ES-I3 (cell line): Measurements from ENCODE around the gene ZNF333.
"Not testable (repeated sequence)": the region's sequence is repeated elsewhere in the genome, so short reads cannot be mapped to it uniquely, and the experiment has no call there.

Experiments used
- H3K36me3 ChIP-seq: 2 replicates; pipeline ENCODE4 v1.6.1; 2013; ENCODE audit warnings: mild to moderate bottlenecking, low read length, control low read depth, moderate library complexity; ENCODE audit not compliant: insufficient read depth
- H3K4me1 ChIP-seq: 2 replicates; pipeline ENCODE4 v1.6.1; 2013; ENCODE audit warnings: mild to moderate bottlenecking, control low read depth, low read length; ENCODE audit not compliant: insufficient read depth
- H3K9ac ChIP-seq: 2 replicates; pipeline ENCODE4 v1.6.1; 2013; ENCODE audit warnings: low read depth, mild to moderate bottlenecking, low read length, moderate library complexity
- H3K9me3 ChIP-seq: 2 replicates; pipeline ENCODE4 v1.6.1; 2013; ENCODE audit warnings: mild to moderate bottlenecking, low read length, moderate library complexity; ENCODE audit not compliant: control insufficient read depth, insufficient read depth

ZNF333 gene

GRCh38 chr19:14728595-14728994 lies 38.7 kb downstream of the ZNF333 start:
- Histone ChIP-seq H3K9ac (no peak overlapping the region), H3K36me3 (no peaks in the 10 kb centered on the region), H3K9me3 (peaks cover 9% of the 10 kb centered on the region; the same call in 1 of the 2 replicates), H3K4me1 (no peaks in the 10 kb centered on the region)

GRCh38 chr19:14731200-14731599 lies 41.4 kb downstream of the ZNF333 start:
- peaks cover 7% of the 10 kb centered on the region; the same call in 1 of the 2 replicates for H3K9me3 ChIP-seq
- H3K9ac ChIP-seq = no peak overlapping the region
- H3K36me3 ChIP-seq = no peaks in the 10 kb centered on the region
- H3K4me1 ChIP-seq = no peaks in the 10 kb centered on the region

DNA sequence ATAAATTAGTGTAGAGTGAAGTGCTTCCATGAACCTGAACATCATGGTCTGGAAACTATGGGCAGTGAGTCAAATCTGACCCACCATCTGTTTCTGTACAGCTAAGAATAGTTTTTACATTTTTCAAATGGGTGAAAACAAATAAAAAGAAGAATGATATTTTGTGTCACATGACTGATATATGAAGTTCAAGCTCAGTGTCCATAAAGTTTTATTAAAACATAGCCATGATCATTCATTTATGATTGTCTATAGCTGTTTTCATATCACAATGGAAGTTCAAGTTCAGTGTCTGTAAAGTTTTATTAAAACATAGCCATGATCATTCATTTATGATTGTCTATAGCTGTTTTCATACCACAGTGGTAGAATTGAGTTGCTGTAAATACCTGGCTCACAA lies 42.7 kb downstream of the ZNF333 start:
- Histone ChIP-seq H3K9me3 (peaks cover 2% of the 10 kb centered on the region; the same call in 1 of the 2 replicates), H3K4me1 (no peaks in the 10 kb centered on the region), H3K9ac (no peak overlapping the region), H3K36me3 (no peaks in the 10 kb centered on the region)

DNA sequence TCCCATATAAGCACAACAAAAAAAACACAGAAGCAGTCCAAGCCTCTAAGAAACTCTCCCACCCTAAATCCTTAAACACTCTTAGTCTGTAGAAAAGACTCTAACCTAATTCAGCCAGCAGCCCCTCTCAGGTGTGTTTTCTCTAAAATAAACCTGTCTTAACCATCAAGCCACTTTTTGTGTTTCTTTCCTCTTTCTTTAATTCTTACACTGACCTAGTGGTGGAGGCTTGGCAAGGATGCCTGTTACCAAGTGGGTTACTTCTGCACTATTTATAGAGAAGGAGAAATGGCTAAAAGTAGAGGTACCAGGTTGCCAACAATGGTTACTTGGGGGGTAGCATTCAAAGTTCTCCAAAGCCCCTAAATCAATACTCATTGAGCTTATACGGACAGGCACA lies 43.7 kb downstream of the ZNF333 start:
- Histone ChIP-seq H3K36me3 (no peaks in the 10 kb centered on the region), H3K9me3 (no peaks in the 10 kb centered on the region; the same call in 1 of the 2 replicates), H3K9ac (no peak overlapping the region), H3K4me1 (no peaks in the 10 kb centered on the region)

GRCh38 chr19:14735915-14736314 lies 46.1 kb downstream of the ZNF333 start:
- Histone ChIP-seq H3K9ac (no peak overlapping the region), H3K4me1 (no peaks in the 10 kb centered on the region), H3K36me3 (no peaks in the 10 kb centered on the region), H3K9me3 (no peaks in the 10 kb centered on the region; the same call in 1 of the 2 replicates)

DNA sequence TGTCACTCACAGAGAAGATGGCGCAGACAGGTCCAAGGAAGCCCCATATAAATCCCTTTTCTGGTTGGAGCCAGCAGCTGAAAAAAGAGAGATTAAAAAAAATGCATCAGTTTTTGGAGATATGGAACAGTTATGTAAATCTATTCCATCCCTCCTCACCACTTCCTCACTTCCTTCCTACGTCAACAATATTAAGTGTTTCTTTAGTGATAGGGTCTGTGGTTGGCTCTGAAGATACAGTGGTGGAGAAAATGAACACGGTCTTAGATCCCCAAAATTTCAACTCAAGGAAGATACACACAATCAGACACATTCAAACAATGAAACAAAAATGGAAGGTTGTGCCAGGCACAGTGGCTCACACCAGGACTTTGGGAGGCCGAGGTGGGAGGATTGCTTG lies 57.0 kb downstream of the ZNF333 start:
- no peaks in the 10 kb centered on the region; the same call in 1 of the 2 replicates for H3K36me3 ChIP-seq
- H3K4me1 ChIP-seq = no peaks in the 10 kb centered on the region
- H3K9ac ChIP-seq = no peak overlapping the region
- peaks cover 2% of the 10 kb centered on the region; the same call in 1 of the 2 replicates for H3K9me3 ChIP-seq

DNA sequence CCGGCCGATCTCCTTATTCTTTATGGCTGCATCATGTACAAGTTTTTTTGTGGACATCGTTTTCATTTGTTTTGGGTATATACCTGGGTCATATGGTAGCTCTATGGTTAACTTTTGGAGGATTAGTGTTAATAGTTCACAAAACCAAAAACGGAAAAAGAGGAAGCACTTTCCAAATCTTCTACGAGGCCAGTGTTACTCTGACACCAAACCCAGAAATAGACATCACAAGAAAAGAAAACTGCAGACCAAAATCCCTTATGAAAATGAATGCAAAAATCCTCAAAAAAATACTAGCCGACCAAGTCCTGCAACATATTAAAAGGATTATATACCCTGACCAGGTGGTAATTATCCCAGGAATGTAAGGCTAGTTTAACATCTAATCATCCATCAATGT lies 58.8 kb downstream of the ZNF333 start:
- Histone ChIP-seq H3K9ac (no peak overlapping the region), H3K36me3 (no peaks in the 10 kb centered on the region), H3K4me1 (no peaks in the 10 kb centered on the region), H3K9me3 (no peaks in the 10 kb centered on the region)

DNA sequence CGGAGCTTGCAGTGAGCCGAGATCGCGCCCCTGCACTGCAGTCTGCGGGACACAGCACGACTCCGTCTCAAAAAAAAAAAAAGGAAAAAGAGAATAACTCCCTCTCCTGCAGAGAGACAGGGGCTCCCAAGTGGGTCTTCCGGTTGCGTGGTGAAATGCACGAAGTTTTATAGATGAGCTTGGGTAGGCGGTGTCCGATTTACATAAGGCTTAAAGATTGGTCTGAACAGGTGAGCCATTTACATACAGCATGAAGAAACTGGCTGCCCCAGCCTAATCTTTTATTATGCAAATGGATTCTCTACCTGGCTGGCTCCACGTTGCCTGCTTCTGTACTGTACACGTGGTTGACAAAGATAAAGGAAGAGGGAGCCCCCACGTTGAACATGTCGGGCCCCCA lies 69.0 kb downstream of the ZNF333 start:
- Histone ChIP-seq H3K4me1 (no peaks in the 10 kb centered on the region), H3K9me3 (no peaks in the 10 kb centered on the region), H3K9ac (peak overlapping the region; percentile 70), H3K36me3 (no peaks in the 10 kb centered on the region)

GRCh38 chr19:14761607-14762006 lies 71.8 kb downstream of the ZNF333 start:
- no peaks in the 10 kb centered on the region for H3K9me3 ChIP-seq
- no peak overlapping the region for H3K9ac ChIP-seq
- H3K4me1 ChIP-seq = no peaks in the 10 kb centered on the region
- H3K36me3 ChIP-seq = no peaks in the 10 kb centered on the region

- Histone ChIP-seq H3K4me1 (no peaks in the 10 kb centered on the region), H3K36me3 (no peaks in the 10 kb centered on the region), H3K9ac (no peak overlapping the region), H3K9me3 (no peaks in the 10 kb centered on the region)
Measured at GRCh38 chr19:14762111-14762510, 72.3 kb downstream of the ZNF333 start.

DNA sequence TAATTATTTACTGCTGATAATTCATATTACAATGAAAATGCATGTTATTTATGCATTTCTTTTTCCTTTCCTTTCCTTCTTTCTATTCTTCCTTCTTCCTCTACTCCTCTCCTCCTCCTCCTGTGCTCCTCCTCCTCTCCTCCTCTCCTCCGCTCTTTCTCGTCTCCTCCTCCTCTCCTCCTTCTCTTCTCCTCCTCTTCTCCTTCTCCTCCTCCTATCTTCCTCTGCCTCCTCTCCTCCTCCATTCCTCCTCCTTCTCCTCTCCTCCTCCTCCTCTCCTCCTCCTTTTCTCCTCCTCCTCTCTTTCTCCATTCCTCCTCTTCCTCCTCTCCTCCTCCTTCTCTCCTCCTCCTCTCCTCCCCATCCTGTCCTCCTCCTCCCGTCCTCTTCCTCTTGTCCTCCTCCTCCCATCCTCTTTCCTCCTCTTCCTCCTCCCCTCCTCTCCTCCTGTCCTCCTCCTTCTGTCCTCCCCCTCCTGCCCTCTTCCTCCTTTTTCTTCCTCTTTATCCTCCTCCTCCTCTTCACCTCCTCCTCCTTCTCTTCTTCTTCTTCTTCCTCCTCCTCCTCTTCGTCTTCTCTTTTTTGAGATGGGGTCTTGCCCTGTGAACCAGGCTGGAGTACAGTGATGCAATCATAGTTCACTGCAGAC lies 73.8 kb downstream of the ZNF333 start:
- H3K4me1 ChIP-seq = no peaks in the 10 kb centered on the region
- no peaks in the 10 kb centered on the region for H3K36me3 ChIP-seq
- no peak overlapping the region for H3K9ac ChIP-seq
- H3K9me3 ChIP-seq = no peaks in the 10 kb centered on the region

DNA sequence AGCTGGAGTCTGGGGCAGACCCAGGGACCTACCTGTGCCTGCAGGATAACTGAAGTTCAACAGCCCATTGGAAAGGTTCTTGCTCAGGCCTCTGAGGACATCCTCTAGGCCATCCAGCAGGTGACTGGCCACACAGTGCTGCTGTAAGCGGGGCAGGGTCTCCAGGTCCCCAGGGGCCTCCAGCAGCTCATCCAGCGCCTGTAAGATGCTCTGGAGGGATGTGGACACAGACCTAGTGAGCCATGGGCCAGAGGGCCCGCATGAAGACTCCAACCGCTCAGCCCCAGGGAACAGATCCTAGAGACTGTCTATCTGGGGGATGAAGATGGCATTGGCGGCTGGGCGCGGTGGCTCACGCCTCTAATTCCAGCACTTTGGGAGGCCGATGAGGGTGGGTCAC lies 74.6 kb downstream of the ZNF333 start:
- Histone ChIP-seq H3K9ac (no peak overlapping the region), H3K4me1 (no peaks in the 10 kb centered on the region), H3K36me3 (no peaks in the 10 kb centered on the region), H3K9me3 (no peaks in the 10 kb centered on the region)

DNA sequence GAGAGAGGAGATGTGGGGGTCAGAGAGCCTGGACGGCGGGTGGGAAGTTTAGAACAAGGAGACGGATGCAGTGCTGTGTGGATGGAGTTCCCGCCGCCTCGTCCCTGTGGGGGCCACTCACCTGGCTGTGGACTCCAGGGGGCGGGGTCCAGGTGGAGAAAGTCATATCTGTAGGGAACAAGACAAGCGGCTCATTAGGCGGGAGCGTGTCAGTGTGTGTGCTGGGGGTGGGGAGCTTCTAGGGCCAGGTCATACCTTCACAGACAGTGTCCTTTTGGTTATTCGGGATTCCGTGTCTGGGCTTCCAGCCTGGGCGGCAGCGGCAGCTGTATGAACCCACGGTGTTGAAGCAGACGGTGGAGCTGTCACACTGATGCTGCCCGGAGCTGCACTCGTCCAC lies 75.6 kb downstream of the ZNF333 start:
- H3K36me3 ChIP-seq, H3K9ac ChIP-seq, H3K4me1 ChIP-seq, H3K9me3 ChIP-seq: not testable (repeated sequence)

- not testable (repeated sequence) for H3K9ac ChIP-seq, H3K9me3 ChIP-seq, H3K4me1 ChIP-seq, H3K36me3 ChIP-seq
Measured at GRCh38 chr19:14765841-14766240, 76.0 kb downstream of the ZNF333 start.

GRCh38 chr19:14767466-14767971 lies 77.7 kb downstream of the ZNF333 start:
- Histone ChIP-seq H3K9ac (no peak overlapping the region), H3K4me1 (no peaks in the 10 kb centered on the region), H3K9me3 (no peaks in the 10 kb centered on the region), H3K36me3 (no peaks in the 10 kb centered on the region; the same call in 1 of the 2 replicates)
